Measurements from ENCODE around the gene DNAH2. TPM values are rescaled to one million over a fixed set of nuclear protein-coding genes. Genes with fewer than 3 reads are reported as not detected.

The DNAH2 gene
- total and polyA plus RNA-seq, 2 donors (not counting 1 experiment from before 2014, with no cell fraction given), result 0.08 to 0.17 TPM

DNA sequence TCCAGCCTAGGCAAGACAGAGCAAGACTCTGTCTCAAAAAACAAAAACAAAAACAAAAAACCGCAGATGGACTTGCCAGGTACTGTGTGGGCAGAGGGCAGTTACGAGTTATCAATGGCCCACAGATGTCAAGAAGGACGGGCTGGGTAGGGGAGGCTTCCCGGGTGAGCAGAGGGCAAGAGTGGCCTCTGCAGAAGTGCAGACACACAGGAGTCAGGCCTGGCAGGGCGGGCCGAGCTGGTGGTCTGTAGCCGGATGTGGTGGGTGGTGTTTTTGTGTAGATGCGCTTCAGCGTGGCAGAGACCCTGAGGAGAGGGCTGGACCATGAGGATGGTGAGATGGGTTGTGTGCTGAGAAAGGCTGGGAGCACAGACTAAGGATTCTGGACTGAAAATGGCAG is 71.6 kb downstream of the DNAH2 start:
- peaks cover 2% of the 10 kb centered on the region for H3K27me3 ChIP-seq (ENCODE audit: control insufficient read depth, insufficient read depth, low read length)
- no peaks in the 10 kb centered on the region for H3K4me1 ChIP-seq (ENCODE audit: control insufficient read depth, extremely low read depth, insufficient read depth, low read length)
- no peaks in the 10 kb centered on the region for H3K36me3 ChIP-seq (ENCODE audit: control insufficient read depth, insufficient read depth, low read length)
- H2AFZ ChIP-seq (ENCODE audit: low read length), result no peak overlapping the region
- no peak for TF ChIP-seq EZH2 (IDR thresholded peaks at IDR 0.05; ENCODE audit: low read length, missing control alignments)
- TF ChIP-seq, protein P1, sequence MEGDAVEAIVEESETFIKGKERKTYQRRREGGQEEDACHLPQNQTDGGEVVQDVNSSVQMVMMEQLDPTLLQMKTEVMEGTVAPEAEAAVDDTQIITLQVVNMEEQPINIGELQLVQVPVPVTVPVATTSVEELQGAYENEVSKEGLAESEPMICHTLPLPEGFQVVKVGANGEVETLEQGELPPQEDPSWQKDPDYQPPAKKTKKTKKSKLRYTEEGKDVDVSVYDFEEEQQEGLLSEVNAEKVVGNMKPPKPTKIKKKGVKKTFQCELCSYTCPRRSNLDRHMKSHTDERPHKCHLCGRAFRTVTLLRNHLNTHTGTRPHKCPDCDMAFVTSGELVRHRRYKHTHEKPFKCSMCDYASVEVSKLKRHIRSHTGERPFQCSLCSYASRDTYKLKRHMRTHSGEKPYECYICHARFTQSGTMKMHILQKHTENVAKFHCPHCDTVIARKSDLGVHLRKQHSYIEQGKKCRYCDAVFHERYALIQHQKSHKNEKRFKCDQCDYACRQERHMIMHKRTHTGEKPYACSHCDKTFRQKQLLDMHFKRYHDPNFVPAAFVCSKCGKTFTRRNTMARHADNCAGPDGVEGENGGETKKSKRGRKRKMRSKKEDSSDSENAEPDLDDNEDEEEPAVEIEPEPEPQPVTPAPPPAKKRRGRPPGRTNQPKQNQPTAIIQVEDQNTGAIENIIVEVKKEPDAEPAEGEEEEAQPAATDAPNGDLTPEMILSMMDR (conservative IDR thresholded peaks at IDR 0.05 in 1 of 2, IDR thresholded peaks at IDR 0.05 in 1 of 2; ENCODE audit: low read depth in 1 of 2, low read length in 2 of 2), result no peak
- H3K4me3 ChIP-seq (replicated peaks in 1 of 4; ENCODE audit: control extremely low read depth in 1 of 4, insufficient read depth in 1 of 4, low read depth in 3 of 4, low read length in 4 of 4), result no peak overlapping the region
- no peak overlapping the region for H3K27ac ChIP-seq (ENCODE audit: insufficient read depth, low read length)
- no peak overlapping the region for H3K4me2 ChIP-seq (ENCODE audit: extremely low read depth, insufficient read depth, low read length)
- no peaks in the 10 kb centered on the region for H3K79me2 ChIP-seq (ENCODE audit: control insufficient read depth, insufficient read depth, low read length)
- H3K9ac ChIP-seq (ENCODE audit: insufficient read depth, low read length), result no peak overlapping the region
- no peaks in the 10 kb centered on the region for H3K9me3 ChIP-seq (ENCODE audit: control insufficient read depth, insufficient read depth, low read depth, low read length)
- no peak for DNase-seq (ENCODE audit: low read depth in 2 of 2)
- H4K20me1 ChIP-seq (ENCODE audit: control insufficient read depth, extremely low read depth, insufficient read depth, low read length), result no peaks in the 10 kb centered on the region

DNA sequence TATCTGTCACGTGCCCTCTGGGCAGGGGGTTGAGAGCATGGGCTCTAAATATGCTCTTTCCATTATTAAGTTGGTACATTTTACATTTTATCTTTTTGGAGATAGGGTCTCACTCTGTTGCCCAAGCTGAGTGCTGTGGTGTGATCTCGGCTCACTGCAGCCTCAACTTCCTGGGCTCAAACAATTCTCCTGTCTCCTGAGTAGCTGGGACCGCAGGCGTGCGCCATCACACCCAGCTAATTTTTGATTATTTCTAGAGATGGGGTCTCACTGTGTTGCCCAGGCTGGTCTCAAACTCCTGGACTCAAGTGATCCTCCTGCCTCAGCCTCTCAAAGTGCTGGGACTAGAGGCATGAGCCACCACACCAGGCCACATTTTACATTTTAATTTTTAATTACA is 72.6 kb downstream of the DNAH2 start:
- Histone ChIP-seq H3K9me3 (ENCODE audit: control insufficient read depth, insufficient read depth, low read depth, low read length) (no peaks in the 10 kb centered on the region), H3K4me2 (ENCODE audit: extremely low read depth, insufficient read depth, low read length) (no peak overlapping the region), H3K79me2 (ENCODE audit: control insufficient read depth, insufficient read depth, low read length) (no peaks in the 10 kb centered on the region), H3K4me3 (replicated peaks in 1 of 4; ENCODE audit: control extremely low read depth in 1 of 4, insufficient read depth in 1 of 4, low read depth in 3 of 4, low read length in 4 of 4) (no peak overlapping the region), H3K27ac (ENCODE audit: insufficient read depth, low read length) (no peak overlapping the region), H2AFZ (ENCODE audit: low read length) (no peak overlapping the region), H3K4me1 (ENCODE audit: control insufficient read depth, extremely low read depth, insufficient read depth, low read length) (no peaks in the 10 kb centered on the region), H3K9ac (ENCODE audit: insufficient read depth, low read length) (no peak overlapping the region), H4K20me1 (ENCODE audit: control insufficient read depth, extremely low read depth, insufficient read depth, low read length) (no peaks in the 10 kb centered on the region), H3K27me3 (ENCODE audit: control insufficient read depth, insufficient read depth, low read length) (peaks cover 2% of the 10 kb centered on the region), H3K36me3 (ENCODE audit: control insufficient read depth, insufficient read depth, low read length) (no peaks in the 10 kb centered on the region)
- DNase-seq (ENCODE audit: low read depth in 2 of 2), result no peak
- TF ChIP-seq EZH2 (IDR thresholded peaks at IDR 0.05; ENCODE audit: low read length, missing control alignments), result no peak
- TF ChIP-seq, protein P1 (conservative IDR thresholded peaks at IDR 0.05 in 1 of 2, IDR thresholded peaks at IDR 0.05 in 1 of 2; ENCODE audit: low read depth in 1 of 2, low read length in 2 of 2), result no peak

DNA sequence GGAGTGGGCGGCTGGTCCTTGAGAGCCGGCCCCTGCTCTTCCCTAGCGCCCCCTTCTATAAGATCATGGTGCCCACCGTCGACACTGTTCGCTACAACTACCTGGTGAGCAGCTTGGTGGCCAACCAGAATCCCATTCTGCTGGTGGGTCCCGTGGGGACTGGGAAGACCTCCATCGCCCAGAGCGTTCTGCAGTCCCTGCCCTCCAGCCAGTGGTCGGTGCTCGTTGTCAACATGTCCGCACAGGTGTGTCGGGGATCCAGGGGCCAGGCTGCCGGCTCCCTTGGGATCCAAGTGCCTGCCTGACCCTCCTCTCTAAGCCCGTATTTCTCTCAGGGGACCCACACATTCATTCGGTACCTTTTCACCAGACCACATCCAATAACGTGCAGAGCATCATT is 75.1 kb downstream of the DNAH2 start:
- no peaks in the 10 kb centered on the region for H3K27me3 ChIP-seq (ENCODE audit: control insufficient read depth, insufficient read depth, low read length)
- no peak overlapping the region for H3K9ac ChIP-seq (ENCODE audit: insufficient read depth, low read length)
- TF ChIP-seq, protein P1 (conservative IDR thresholded peaks at IDR 0.05 in 1 of 2, IDR thresholded peaks at IDR 0.05 in 1 of 2; ENCODE audit: low read depth in 1 of 2, low read length in 2 of 2), result no peak
- no peak for TF ChIP-seq EZH2 (IDR thresholded peaks at IDR 0.05; ENCODE audit: low read length, missing control alignments)
- no peak overlapping the region for H3K4me2 ChIP-seq (ENCODE audit: extremely low read depth, insufficient read depth, low read length)
- H3K4me3 ChIP-seq (replicated peaks in 1 of 4; ENCODE audit: control extremely low read depth in 1 of 4, insufficient read depth in 1 of 4, low read depth in 3 of 4, low read length in 4 of 4), result no peak overlapping the region
- no peaks in the 10 kb centered on the region for H3K36me3 ChIP-seq (ENCODE audit: control insufficient read depth, insufficient read depth, low read length)
- DNase-seq (ENCODE audit: low read depth in 2 of 2), result no peak
- H3K9me3 ChIP-seq (ENCODE audit: control insufficient read depth, insufficient read depth, low read depth, low read length), result no peaks in the 10 kb centered on the region
- no peak overlapping the region for H3K27ac ChIP-seq (ENCODE audit: insufficient read depth, low read length)
- H4K20me1 ChIP-seq (ENCODE audit: control insufficient read depth, extremely low read depth, insufficient read depth, low read length), result no peaks in the 10 kb centered on the region
- H3K79me2 ChIP-seq (ENCODE audit: control insufficient read depth, insufficient read depth, low read length), result no peaks in the 10 kb centered on the region
- H2AFZ ChIP-seq (ENCODE audit: low read length), result no peak overlapping the region
- H3K4me1 ChIP-seq (ENCODE audit: control insufficient read depth, extremely low read depth, insufficient read depth, low read length), result no peaks in the 10 kb centered on the region

All from fibroblast of lung (primary cell).